WTC11 (cell line): ENCODE results near the gene RASGRF2. TPM values are rescaled to one million over a fixed set of nuclear protein-coding genes. Genes with fewer than 3 reads are reported as not detected.

Experiments used
- ATAC-seq: fragments of 200-7000 bp; cut with Tn5 transposase; 2 replicates; pipeline ENCODE4 v1.10.0; 2021; ENCODE audit warnings: mild to moderate bottlenecking, moderate library complexity
- CTCF ChIA-PET: fragments of 300-600 bp; sonication (Branson Sonifier 250); formaldehyde crosslinking; loops from one replicate; lab custom pipeline; 2021; ENCODE audit warnings: antibody characterized with exemption; lab: Charles Lee
- POLR2A ChIA-PET: fragments of 350-600 bp; sonication (Branson Sonifier 250); formaldehyde crosslinking; loops from one replicate; lab custom pipeline; 2021; ENCODE audit warnings: antibody characterized with exemption; lab: Charles Lee
- DNase-seq: peaks from one replicate; pipeline ENCODE4 v3.0.0; 2021; ENCODE audit warnings: low spot score
- H3K27ac Mint-ChIP-seq: 2 replicates; pipeline ENCODE4 v1.8.0; 2021; ENCODE audit warnings: mixed read lengths
- H3K27me3 Mint-ChIP-seq: 2 replicates; pipeline ENCODE4 v1.8.0; 2021; ENCODE audit warnings: low read depth, mild to moderate bottlenecking, moderate library complexity, mixed read lengths
- H3K36me3 Mint-ChIP-seq: 2 replicates; pipeline ENCODE4 v1.8.0; 2021; ENCODE audit warnings: mixed read lengths
- H3K4me1 Mint-ChIP-seq: 2 replicates; pipeline ENCODE4 v1.8.0; 2022; ENCODE audit warnings: mixed read lengths
- H3K4me3 Mint-ChIP-seq: 2 replicates; pipeline ENCODE4 v1.8.0; 2021; ENCODE audit warnings: mild to moderate bottlenecking, moderate library complexity, mixed read lengths
- H3K9me3 Mint-ChIP-seq: 2 replicates; pipeline ENCODE4 v1.8.0; 2021; ENCODE audit warnings: mixed read lengths
- EMX1 ChIP-seq: fragments of 250-450 bp; sonication (Bioruptor Pico); IDR thresholded peaks from 2 replicates; pipeline ENCODE4 v1.8.0; 2021; ENCODE audit warnings: mild to moderate bottlenecking
- GTF2I ChIP-seq: fragments of 250-450 bp; sonication (Bioruptor Pico); conservative IDR thresholded peaks from 2 replicates; pipeline ENCODE4 v1.4.0; 2021; ENCODE audit warnings: mild to moderate bottlenecking
- JAZF1 ChIP-seq: fragments of 250-450 bp; sonication (Bioruptor Pico); IDR thresholded peaks from 2 replicates; pipeline ENCODE4 v1.9.0; 2021; ENCODE audit warnings: moderate library complexity, mild to moderate bottlenecking, inconsistent platforms
- JUN ChIP-seq: sonication (generic); formaldehyde crosslinking; IDR thresholded peaks from 2 replicates; pipeline ENCODE4 v1.8.0; 2023; ENCODE audit warnings: mild to moderate bottlenecking, missing genetic modification reagents
- KAT7 ChIP-seq: sonication (generic); formaldehyde crosslinking; IDR thresholded peaks from 2 replicates; pipeline ENCODE4 v1.8.1; 2023; ENCODE audit warnings: missing genetic modification reagents, mild to moderate bottlenecking, borderline replicate concordance
- NR1H2 ChIP-seq: sonication (generic); formaldehyde crosslinking; IDR thresholded peaks from 2 replicates; pipeline ENCODE4 v1.9.0; 2021; ENCODE audit warnings: mild to moderate bottlenecking, moderate library complexity, missing genetic modification reagents
- NR2C2 ChIP-seq: sonication (generic); formaldehyde crosslinking; IDR thresholded peaks from 2 replicates; pipeline ENCODE4 v1.8.0; 2022; ENCODE audit warnings: mild to moderate bottlenecking, missing genetic modification reagents
- OVOL2 ChIP-seq: fragments of 250-450 bp; sonication (Bioruptor Pico); IDR thresholded peaks from 2 replicates; pipeline ENCODE4 v1.9.0; 2021; ENCODE audit warnings: mild to moderate bottlenecking, borderline replicate concordance
- SMAD3 ChIP-seq: sonication (generic); formaldehyde crosslinking; IDR thresholded peaks from 2 replicates; pipeline ENCODE4 v1.8.0; 2022; ENCODE audit warnings: missing genetic modification reagents, mild to moderate bottlenecking, borderline replicate concordance
- TEAD4 ChIP-seq: sonication (generic); formaldehyde crosslinking; IDR thresholded peaks from 2 replicates; pipeline ENCODE4 v1.8.0; 2022; ENCODE audit warnings: mild to moderate bottlenecking, missing genetic modification reagents
- ZBTB21 ChIP-seq: sonication (generic); formaldehyde crosslinking; IDR thresholded peaks from 2 replicates; pipeline ENCODE4 v1.8.1; 2023; ENCODE audit warnings: mild to moderate bottlenecking, missing genetic modification reagents, borderline replicate concordance
- ZNF138 ChIP-seq: sonication (generic); formaldehyde crosslinking; conservative IDR thresholded peaks from 2 replicates; pipeline ENCODE4 v1.8.1; 2022; ENCODE audit warnings: mild to moderate bottlenecking, moderate library complexity, missing genetic modification reagents
- ZNF263 ChIP-seq: sonication (generic); formaldehyde crosslinking; IDR thresholded peaks from 2 replicates; pipeline ENCODE4 v1.8.1; 2022; ENCODE audit warnings: low read depth, mild to moderate bottlenecking, moderate library complexity, missing genetic modification reagents
- total RNA-seq: library from RNA; stranded (reverse); gene quantifications from 3 replicates; pipeline ENCODE4 v1.2.3, GENCODE V29; 2021
- TF ChIP-seq, protein P1 (sequence below): fragments of 250-450 bp; sonication (Bioruptor Pico); IDR thresholded peaks from 2 replicates; pipeline ENCODE4 v1.9.0; 2021; ENCODE audit warnings: mild to moderate bottlenecking, borderline replicate concordance
- TF ChIP-seq, protein P2 (sequence below): sonication (generic); formaldehyde crosslinking; IDR thresholded peaks from 2 replicates; pipeline ENCODE4 v1.8.1; 2022; ENCODE audit warnings: mild to moderate bottlenecking, moderate library complexity, missing genetic modification reagents
- TF ChIP-seq, protein P3 (sequence below): sonication (generic); formaldehyde crosslinking; conservative IDR thresholded peaks from 2 replicates; pipeline ENCODE4 v1.8.1; 2022; ENCODE audit warnings: mild to moderate bottlenecking, missing genetic modification reagents
- TF ChIP-seq, protein P4 (sequence below): sonication (generic); formaldehyde crosslinking; IDR thresholded peaks from 2 replicates; pipeline ENCODE4 v1.8.1; 2023; ENCODE audit warnings: mild to moderate bottlenecking, missing genetic modification reagents
- TF ChIP-seq, protein P5 (sequence below): sonication (generic); formaldehyde crosslinking; IDR thresholded peaks from 2 replicates; pipeline ENCODE4 v1.8.0; 2022; ENCODE audit warnings: mild to moderate bottlenecking, missing genetic modification reagents
- TF ChIP-seq, protein P6 (sequence below): sonication (generic); formaldehyde crosslinking; IDR thresholded peaks from 2 replicates; pipeline ENCODE4 v1.8.0; 2023; ENCODE audit warnings: missing genetic modification reagents
- TF ChIP-seq, protein P7 (sequence below): sonication (generic); formaldehyde crosslinking; IDR thresholded peaks from 2 replicates; pipeline ENCODE4 v1.8.1; 2023; ENCODE audit warnings: mild to moderate bottlenecking, missing genetic modification reagents, moderate library complexity

RASGRF2 gene
- total RNA-seq, 1 experiment from 2014 or later = 17.6 TPM

DNA sequence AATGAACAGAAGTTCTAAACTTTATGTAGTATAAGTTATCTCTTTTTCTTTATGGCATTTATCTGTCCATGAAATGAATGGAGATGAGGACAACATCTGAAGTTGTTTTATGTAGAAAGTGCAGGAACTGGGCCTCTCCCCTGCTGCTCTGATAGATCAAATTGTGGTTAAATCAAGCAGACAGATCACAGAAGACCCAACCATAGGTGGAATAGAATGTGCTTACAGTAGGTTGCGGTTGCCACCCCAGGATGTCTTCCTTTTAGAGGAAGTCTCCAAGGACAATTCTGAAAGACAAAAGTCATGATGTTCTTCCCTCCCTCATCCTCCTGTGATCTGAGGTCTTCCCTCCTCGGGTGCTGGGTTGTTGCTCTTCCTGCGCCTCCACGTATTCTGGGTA is 12.9 kb downstream of the RASGRF2 start (continued):
- TF ChIP-seq, protein P1, sequence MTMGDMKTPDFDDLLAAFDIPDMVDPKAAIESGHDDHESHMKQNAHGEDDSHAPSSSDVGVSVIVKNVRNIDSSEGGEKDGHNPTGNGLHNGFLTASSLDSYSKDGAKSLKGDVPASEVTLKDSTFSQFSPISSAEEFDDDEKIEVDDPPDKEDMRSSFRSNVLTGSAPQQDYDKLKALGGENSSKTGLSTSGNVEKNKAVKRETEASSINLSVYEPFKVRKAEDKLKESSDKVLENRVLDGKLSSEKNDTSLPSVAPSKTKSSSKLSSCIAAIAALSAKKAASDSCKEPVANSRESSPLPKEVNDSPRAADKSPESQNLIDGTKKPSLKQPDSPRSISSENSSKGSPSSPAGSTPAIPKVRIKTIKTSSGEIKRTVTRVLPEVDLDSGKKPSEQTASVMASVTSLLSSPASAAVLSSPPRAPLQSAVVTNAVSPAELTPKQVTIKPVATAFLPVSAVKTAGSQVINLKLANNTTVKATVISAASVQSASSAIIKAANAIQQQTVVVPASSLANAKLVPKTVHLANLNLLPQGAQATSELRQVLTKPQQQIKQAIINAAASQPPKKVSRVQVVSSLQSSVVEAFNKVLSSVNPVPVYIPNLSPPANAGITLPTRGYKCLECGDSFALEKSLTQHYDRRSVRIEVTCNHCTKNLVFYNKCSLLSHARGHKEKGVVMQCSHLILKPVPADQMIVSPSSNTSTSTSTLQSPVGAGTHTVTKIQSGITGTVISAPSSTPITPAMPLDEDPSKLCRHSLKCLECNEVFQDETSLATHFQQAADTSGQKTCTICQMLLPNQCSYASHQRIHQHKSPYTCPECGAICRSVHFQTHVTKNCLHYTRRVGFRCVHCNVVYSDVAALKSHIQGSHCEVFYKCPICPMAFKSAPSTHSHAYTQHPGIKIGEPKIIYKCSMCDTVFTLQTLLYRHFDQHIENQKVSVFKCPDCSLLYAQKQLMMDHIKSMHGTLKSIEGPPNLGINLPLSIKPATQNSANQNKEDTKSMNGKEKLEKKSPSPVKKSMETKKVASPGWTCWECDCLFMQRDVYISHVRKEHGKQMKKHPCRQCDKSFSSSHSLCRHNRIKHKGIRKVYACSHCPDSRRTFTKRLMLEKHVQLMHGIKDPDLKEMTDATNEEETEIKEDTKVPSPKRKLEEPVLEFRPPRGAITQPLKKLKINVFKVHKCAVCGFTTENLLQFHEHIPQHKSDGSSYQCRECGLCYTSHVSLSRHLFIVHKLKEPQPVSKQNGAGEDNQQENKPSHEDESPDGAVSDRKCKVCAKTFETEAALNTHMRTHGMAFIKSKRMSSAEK (CRISPR knock-in tag) = no peak
- no peak for TF ChIP-seq NR2C2 (CRISPR knock-in tag)
- no peak for TF ChIP-seq SMAD3 (CRISPR knock-in tag)
- no peak for TF ChIP-seq GTF2I
- no peak for TF ChIP-seq EMX1 (CRISPR knock-in tag)

DNA sequence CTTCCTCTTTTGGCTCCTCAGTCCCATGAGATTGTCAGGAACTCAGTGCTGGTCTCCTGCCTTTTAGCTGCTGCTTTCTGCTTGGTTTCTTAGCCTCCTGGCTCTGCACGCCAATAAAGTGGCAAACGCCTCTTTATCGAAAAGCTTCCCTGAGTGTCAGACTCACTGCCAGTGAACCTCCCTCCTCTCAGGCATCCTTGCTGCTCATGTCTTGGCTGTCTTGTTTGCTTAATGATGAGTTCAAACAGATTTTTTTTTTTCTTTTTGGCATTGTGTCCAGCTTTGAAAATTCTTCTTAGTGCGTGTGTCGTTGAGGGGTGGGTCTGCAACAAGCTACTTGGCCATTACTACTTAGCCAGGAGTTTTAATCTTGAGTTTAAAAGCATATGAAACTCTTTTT is 14.9 kb downstream of the RASGRF2 start:
- ChIA-PET POLR2A (interaction anchor here (0.7 to 1.3 kb wide), 2 partner anchors 26 to 103 kb away, joined by 3 to 4 read pairs; no protein-coding TSS in a partner anchor), CTCF (interaction anchor here (0.6 to 1.9 kb wide), 4 partner anchors 12 to 232 kb away, joined by 3 to 8 read pairs (median 3); no protein-coding TSS in a partner anchor)
- Mint-ChIP-seq H3K9me3 (no peaks in the 10 kb centered on the region), H3K4me3 (no peak overlapping the region), H3K36me3 (no peaks in the 10 kb centered on the region), H3K4me1 (peaks cover 20% of the 10 kb centered on the region), H3K27ac (no peak overlapping the region), H3K27me3 (no peaks in the 10 kb centered on the region)
- DNase-seq = no peak
- ATAC-seq = no peak
- TF ChIP-seq OVOL2 (no peak), GTF2I (no peak), ZNF138 (CRISPR knock-in tag) (no peak), TEAD4 (no peak), ZNF263 (CRISPR knock-in tag) (no peak), ZBTB21 (CRISPR knock-in tag) (no peak), JUN (CRISPR knock-in tag) (no peak), JAZF1 (no peak), KAT7 (CRISPR knock-in tag) (no peak)
- TF ChIP-seq, protein P2, sequence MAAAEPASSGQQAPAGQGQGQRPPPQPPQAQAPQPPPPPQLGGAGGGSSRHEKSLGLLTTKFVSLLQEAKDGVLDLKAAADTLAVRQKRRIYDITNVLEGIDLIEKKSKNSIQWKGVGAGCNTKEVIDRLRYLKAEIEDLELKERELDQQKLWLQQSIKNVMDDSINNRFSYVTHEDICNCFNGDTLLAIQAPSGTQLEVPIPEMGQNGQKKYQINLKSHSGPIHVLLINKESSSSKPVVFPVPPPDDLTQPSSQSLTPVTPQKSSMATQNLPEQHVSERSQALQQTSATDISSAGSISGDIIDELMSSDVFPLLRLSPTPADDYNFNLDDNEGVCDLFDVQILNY (CRISPR knock-in tag) = no peak
- TF ChIP-seq, protein P3, sequence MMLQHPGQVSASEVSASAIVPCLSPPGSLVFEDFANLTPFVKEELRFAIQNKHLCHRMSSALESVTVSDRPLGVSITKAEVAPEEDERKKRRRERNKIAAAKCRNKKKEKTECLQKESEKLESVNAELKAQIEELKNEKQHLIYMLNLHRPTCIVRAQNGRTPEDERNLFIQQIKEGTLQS (CRISPR knock-in tag) = no peak
- TF ChIP-seq, protein P4, sequence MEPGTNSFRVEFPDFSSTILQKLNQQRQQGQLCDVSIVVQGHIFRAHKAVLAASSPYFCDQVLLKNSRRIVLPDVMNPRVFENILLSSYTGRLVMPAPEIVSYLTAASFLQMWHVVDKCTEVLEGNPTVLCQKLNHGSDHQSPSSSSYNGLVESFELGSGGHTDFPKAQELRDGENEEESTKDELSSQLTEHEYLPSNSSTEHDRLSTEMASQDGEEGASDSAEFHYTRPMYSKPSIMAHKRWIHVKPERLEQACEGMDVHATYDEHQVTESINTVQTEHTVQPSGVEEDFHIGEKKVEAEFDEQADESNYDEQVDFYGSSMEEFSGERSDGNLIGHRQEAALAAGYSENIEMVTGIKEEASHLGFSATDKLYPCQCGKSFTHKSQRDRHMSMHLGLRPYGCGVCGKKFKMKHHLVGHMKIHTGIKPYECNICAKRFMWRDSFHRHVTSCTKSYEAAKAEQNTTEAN (CRISPR knock-in tag) = no peak

DNA sequence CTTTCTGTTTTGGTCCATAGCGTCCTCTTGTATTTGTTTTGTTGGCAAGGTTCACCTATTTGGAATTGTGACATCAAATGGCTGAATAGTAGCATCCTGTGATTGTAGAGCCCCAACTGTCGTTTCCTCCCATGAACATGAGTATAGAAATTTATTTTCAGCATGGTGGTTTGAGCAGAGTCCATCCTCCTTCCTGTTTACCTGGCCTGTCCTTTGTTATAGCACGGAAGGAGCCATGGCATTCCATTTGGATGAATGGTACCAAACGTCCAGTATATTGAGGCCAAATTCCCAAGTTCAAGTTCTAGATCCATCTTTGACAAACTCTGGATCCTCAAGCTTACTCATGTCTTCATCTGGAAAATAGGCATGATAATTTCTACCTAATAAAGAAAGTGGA is 16.8 kb downstream of the RASGRF2 start:
- Mint-ChIP-seq H3K27me3 (no peaks in the 10 kb centered on the region), H3K4me1 (peaks cover 20% of the 10 kb centered on the region), H3K9me3 (no peaks in the 10 kb centered on the region), H3K4me3 (no peak overlapping the region), H3K36me3 (no peaks in the 10 kb centered on the region), H3K27ac (no peak overlapping the region)
- DNase-seq (no peak), ATAC-seq (no peak)
- CTCF ChIA-PET = no interaction called here
- TF ChIP-seq, protein P5, sequence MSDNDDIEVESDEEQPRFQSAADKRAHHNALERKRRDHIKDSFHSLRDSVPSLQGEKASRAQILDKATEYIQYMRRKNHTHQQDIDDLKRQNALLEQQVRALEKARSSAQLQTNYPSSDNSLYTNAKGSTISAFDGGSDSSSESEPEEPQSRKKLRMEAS (CRISPR knock-in tag) = no peak
- TF ChIP-seq, protein P6, sequence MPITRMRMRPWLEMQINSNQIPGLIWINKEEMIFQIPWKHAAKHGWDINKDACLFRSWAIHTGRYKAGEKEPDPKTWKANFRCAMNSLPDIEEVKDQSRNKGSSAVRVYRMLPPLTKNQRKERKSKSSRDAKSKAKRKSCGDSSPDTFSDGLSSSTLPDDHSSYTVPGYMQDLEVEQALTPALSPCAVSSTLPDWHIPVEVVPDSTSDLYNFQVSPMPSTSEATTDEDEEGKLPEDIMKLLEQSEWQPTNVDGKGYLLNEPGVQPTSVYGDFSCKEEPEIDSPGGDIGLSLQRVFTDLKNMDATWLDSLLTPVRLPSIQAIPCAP (CRISPR knock-in tag) = no peak
- no peak for TF ChIP-seq JAZF1
- no peak for TF ChIP-seq NR1H2 (CRISPR knock-in tag)
- TF ChIP-seq, protein P7, sequence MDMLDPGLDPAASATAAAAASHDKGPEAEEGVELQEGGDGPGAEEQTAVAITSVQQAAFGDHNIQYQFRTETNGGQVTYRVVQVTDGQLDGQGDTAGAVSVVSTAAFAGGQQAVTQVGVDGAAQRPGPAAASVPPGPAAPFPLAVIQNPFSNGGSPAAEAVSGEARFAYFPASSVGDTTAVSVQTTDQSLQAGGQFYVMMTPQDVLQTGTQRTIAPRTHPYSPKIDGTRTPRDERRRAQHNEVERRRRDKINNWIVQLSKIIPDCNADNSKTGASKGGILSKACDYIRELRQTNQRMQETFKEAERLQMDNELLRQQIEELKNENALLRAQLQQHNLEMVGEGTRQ (CRISPR knock-in tag) = no peak
- TF ChIP-seq, all 79 proteins: peak for 0
- POLR2A ChIA-PET = no interaction called here
